Retinal pigment epithelial cell (primary cell): ENCODE measurements around the gene HNRNPH1.
A peak's percentile ranks its signal among the peaks of the same experiment; 100 is the strongest.
"Not testable (repeated sequence)": the region's sequence is repeated elsewhere in the genome, so short reads cannot be mapped to it uniquely, and the experiment has no call there.

Experiments
- DNase-seq: peaks from one replicate; pipeline ENCODE4 v3.0.0-alpha.2; 2010; ENCODE audit warnings: low read depth
- H3K4me3 ChIP-seq: 2 replicates; pipeline ENCODE4 v1.5.1; 2011; ENCODE audit warnings: mild to moderate bottlenecking, low read length, control low read depth, moderate library complexity
- CTCF ChIP-seq: conservative IDR thresholded peaks from 2 replicates; pipeline ENCODE4 v1.5.1; 2011; ENCODE audit warnings: low read depth, low read length, control low read depth, inconsistent platforms

Gene HNRNPH1

GRCh38 chr5:179623003-179623905 is at the start of gene HNRNPH1:
TSS of gene HNRNPH1 (minus strand) at chr5:179623671. CDS start at chr5:179623133, 538 bp downstream.
- peak within 1 kb of the TSS; percentile 100 for H3K4me3 ChIP-seq
- TF ChIP-seq CTCF: no peak
- DNase-seq: peak; percentile 93

- DNase-seq: peak; percentile 6
- TF ChIP-seq CTCF: peak; percentile 89
- H3K4me3 ChIP-seq: no peak overlapping the region
Observed at GRCh38 chr5:179668391-179668790, 44.9 kb upstream of the HNRNPH1 start.

- not testable (repeated sequence) for DNase-seq, H3K4me3 ChIP-seq
Observed at GRCh38 chr5:179661647-179662046, 38.2 kb upstream of the HNRNPH1 start.

- peak; percentile 21 for DNase-seq
- H3K4me3 ChIP-seq: peak overlapping the region; percentile 58
Observed at GRCh38 chr5:179658179-179658856, 34.8 kb upstream of the HNRNPH1 start.

GRCh38 chr5:179657302-179658178 is 34.1 kb upstream of the HNRNPH1 start:
- DNase-seq, H3K4me3 ChIP-seq: not testable (repeated sequence)

GRCh38 chr5:179653135-179653534 is 29.7 kb upstream of the HNRNPH1 start:
- DNase-seq, H3K4me3 ChIP-seq: not testable (repeated sequence)

GRCh38 chr5:179650245-179650644 is 26.8 kb upstream of the HNRNPH1 start:
- not testable (repeated sequence) for DNase-seq, H3K4me3 ChIP-seq

GRCh38 chr5:179649166-179649703 is 25.8 kb upstream of the HNRNPH1 start:
- DNase-seq, H3K4me3 ChIP-seq: not testable (repeated sequence)

- TF ChIP-seq CTCF: no peak
- H3K4me3 ChIP-seq: no peak overlapping the region
- no peak for DNase-seq
Observed at GRCh38 chr5:179648410-179648809, 24.9 kb upstream of the HNRNPH1 start.

GRCh38 chr5:179644766-179645165 is 21.3 kb upstream of the HNRNPH1 start:
- DNase-seq, H3K4me3 ChIP-seq: not testable (repeated sequence)

GRCh38 chr5:179643141-179643920 is 19.9 kb upstream of the HNRNPH1 start:
- H3K4me3 ChIP-seq, DNase-seq: not testable (repeated sequence)

- H3K4me3 ChIP-seq, DNase-seq: not testable (repeated sequence)
Observed at GRCh38 chr5:179642626-179643025, 19.2 kb upstream of the HNRNPH1 start.

- H3K4me3 ChIP-seq, DNase-seq: not testable (repeated sequence)
Observed at GRCh38 chr5:179641745-179642144, 18.3 kb upstream of the HNRNPH1 start.

GRCh38 chr5:179639296-179639695 is 15.8 kb upstream of the HNRNPH1 start:
- DNase-seq, H3K4me3 ChIP-seq: not testable (repeated sequence)
